WTC11 (cell line): ENCODE measurements around the gene PNO1.

ENCODE experiments used
- EMX1 ChIP-seq: fragments of 250-450 bp; sonication (Bioruptor Pico); IDR thresholded peaks from 2 replicates; pipeline ENCODE4 v1.8.0; 2021; ENCODE audit warnings: mild to moderate bottlenecking
- JUN ChIP-seq: sonication (generic); formaldehyde crosslinking; IDR thresholded peaks from 2 replicates; pipeline ENCODE4 v1.8.0; 2023; ENCODE audit warnings: mild to moderate bottlenecking, missing genetic modification reagents
- ZBTB21 ChIP-seq: sonication (generic); formaldehyde crosslinking; IDR thresholded peaks from 2 replicates; pipeline ENCODE4 v1.8.1; 2023; ENCODE audit warnings: mild to moderate bottlenecking, missing genetic modification reagents, borderline replicate concordance

DNA sequence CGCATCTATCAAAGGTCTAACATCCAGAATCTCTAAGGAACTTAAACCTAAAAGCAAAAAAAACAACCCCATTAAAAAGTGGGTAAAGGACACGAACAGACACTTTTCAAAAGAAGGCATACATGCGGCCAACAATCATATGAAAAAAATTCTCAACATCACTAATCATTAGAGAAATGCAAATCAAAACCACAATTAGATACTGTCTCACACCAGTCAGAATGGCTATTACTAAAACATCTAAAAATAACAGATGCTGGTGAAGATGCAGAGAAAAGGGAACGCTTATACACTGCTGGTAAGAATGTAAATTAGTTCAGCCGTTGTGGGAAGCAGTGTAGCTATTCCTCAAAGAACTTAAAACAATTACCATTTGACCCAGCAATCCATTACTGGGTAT is 56.7 kb downstream of the PNO1 start:
- TF ChIP-seq EMX1 (CRISPR knock-in tag) (no peak), ZBTB21 (no peak), JUN (CRISPR knock-in tag) (no peak)
